H9 (cell line): ENCODE results near the gene CTAGE6. TPM values are rescaled to one million over a fixed set of nuclear protein-coding genes. Genes with fewer than 3 reads are reported as not detected.
"Not testable (repeated sequence)": the region's sequence is repeated elsewhere in the genome, so short reads cannot be mapped to it uniquely, and the experiment has no call there.

Experiments
- DNase-seq: peaks from one replicate; pipeline ENCODE4 v3.0.0-alpha.2; 2017
- H2AFZ ChIP-seq: one replicate; pipeline ENCODE4 v1.6.1; 2013; ENCODE audit warnings: mild to moderate bottlenecking, low read length, control low read depth, moderate library complexity
- H2AK5ac ChIP-seq: 2 replicates; pipeline ENCODE4 v1.6.1; 2013; ENCODE audit warnings: low read length, control low read depth, mixed read lengths; ENCODE audit not compliant: insufficient read length
- H2BK120ac ChIP-seq: one replicate; pipeline ENCODE4 v1.6.1; 2013; ENCODE audit warnings: low read depth, mild to moderate bottlenecking, low read length, control low read depth, inconsistent platforms; ENCODE audit not compliant: poor library complexity, severe bottlenecking
- H2BK12ac ChIP-seq: 2 replicates; pipeline ENCODE4 v1.6.1; 2013; ENCODE audit warnings: low read length, control low read depth, mixed read lengths, low read depth; ENCODE audit not compliant: insufficient read length
- H2BK15ac ChIP-seq: 2 replicates; pipeline ENCODE4 v1.6.1; 2013; ENCODE audit warnings: low read depth, low read length, control low read depth
- H2BK20ac ChIP-seq: one replicate; pipeline ENCODE4 v1.6.1; 2013; ENCODE audit warnings: low read depth, mild to moderate bottlenecking, low read length, control low read depth, inconsistent platforms; ENCODE audit not compliant: poor library complexity, severe bottlenecking
- H2BK5ac ChIP-seq: 2 replicates; pipeline ENCODE4 v1.6.1; 2013; ENCODE audit warnings: low read length, control low read depth, mixed read lengths; ENCODE audit not compliant: insufficient read length
- H3K14ac ChIP-seq: 2 replicates; pipeline ENCODE4 v1.6.1; 2013; ENCODE audit warnings: low read length, control low read depth; ENCODE audit not compliant: insufficient read depth
- H3K18ac ChIP-seq: 2 replicates; pipeline ENCODE4 v1.6.1; 2013; ENCODE audit warnings: low read depth, mild to moderate bottlenecking, mixed read lengths, low read length, control low read depth; ENCODE audit not compliant: insufficient read length
- H3K23ac ChIP-seq: 2 replicates; pipeline ENCODE4 v1.6.1; 2013; ENCODE audit warnings: low read length, control low read depth, mixed read lengths, low read depth; ENCODE audit not compliant: insufficient read length
- H3K23me2 ChIP-seq: 2 replicates; pipeline ENCODE4 v1.6.1; 2013; ENCODE audit warnings: low read depth, mild to moderate bottlenecking, mixed read lengths, low read length, control low read depth; ENCODE audit not compliant: insufficient read length, poor library complexity, severe bottlenecking
- H3K27ac ChIP-seq: 2 replicates; pipeline ENCODE4 v1.5.1; 2013; ENCODE audit warnings: low read length, control low read depth, mixed read lengths, low read depth; ENCODE audit not compliant: insufficient read length
- H3K27me3 ChIP-seq: 2 replicates; pipeline ENCODE4 v1.6.1; 2013; ENCODE audit warnings: low read length, control low read depth, inconsistent platforms; ENCODE audit not compliant: insufficient read depth
- H3K4ac ChIP-seq: 2 replicates; pipeline ENCODE4 v1.6.1; 2013; ENCODE audit warnings: low read depth, mild to moderate bottlenecking, control low read depth, inconsistent platforms, low read length, moderate library complexity
- H3K4me1 ChIP-seq: 2 replicates; pipeline ENCODE4 v1.6.1; 2013; ENCODE audit warnings: low read length, control low read depth, inconsistent platforms; ENCODE audit not compliant: insufficient read depth
- H3K4me2 ChIP-seq: 2 replicates; pipeline ENCODE4 v1.6.1; 2013; ENCODE audit warnings: low read length, control low read depth, mixed read lengths; ENCODE audit not compliant: insufficient read length, insufficient read depth
- H3K56ac ChIP-seq: 2 replicates; pipeline ENCODE4 v1.6.1; 2013; ENCODE audit warnings: low read depth, mild to moderate bottlenecking, mixed read lengths, low read length, control low read depth; ENCODE audit not compliant: insufficient read length
- H3K79me1 ChIP-seq: 2 replicates; pipeline ENCODE4 v1.6.1; 2013; ENCODE audit warnings: low read depth, mild to moderate bottlenecking, moderate library complexity, low read length, control low read depth, inconsistent platforms; ENCODE audit not compliant: insufficient read depth, poor library complexity, severe bottlenecking
- H3K79me2 ChIP-seq: 2 replicates; pipeline ENCODE4 v1.6.1; 2013; ENCODE audit warnings: low read length, control low read depth, inconsistent platforms; ENCODE audit not compliant: insufficient read depth
- H3K9ac ChIP-seq: 2 replicates; pipeline ENCODE4 v1.6.1; 2013; ENCODE audit warnings: low read length, control low read depth, mixed read lengths; ENCODE audit not compliant: insufficient read length; ENCODE audit errors: extremely low read depth
- H3K9me3 ChIP-seq: one replicate; pipeline ENCODE4 v1.6.1; 2013; ENCODE audit warnings: low read depth, low read length, inconsistent platforms; ENCODE audit not compliant: control insufficient read depth
- H3T11ph ChIP-seq: one replicate; pipeline ENCODE4 v1.6.1; 2013; ENCODE audit warnings: mild to moderate bottlenecking, low read length, control low read depth, inconsistent platforms
- H4K20me1 ChIP-seq: one replicate; pipeline ENCODE4 v1.6.1; 2013; ENCODE audit not compliant: control insufficient read depth, insufficient read length, insufficient read depth
- H4K5ac ChIP-seq: 2 replicates; pipeline ENCODE4 v1.6.1; 2013; ENCODE audit warnings: low read depth, mild to moderate bottlenecking, mixed read lengths, low read length, control low read depth; ENCODE audit not compliant: insufficient read length
- H4K8ac ChIP-seq: replicated peaks from 2 replicates; pipeline ENCODE4 v1.6.1; 2013; ENCODE audit warnings: low read length, control low read depth, mixed read lengths, low read depth; ENCODE audit not compliant: insufficient read length
- H4K91ac ChIP-seq: 2 replicates; pipeline ENCODE4 v1.6.1; 2013; ENCODE audit warnings: low read depth, mild to moderate bottlenecking, moderate library complexity, mixed read lengths, low read length, control low read depth; ENCODE audit not compliant: insufficient read length
- H3K27ac Mint-ChIP-seq, 3 experiments: 2 replicates in 2 of 3; 3 replicates in 1 of 3; pipeline ENCODE4 v1.8.0; 2020 to 2021; ENCODE audit warnings: mixed read lengths in 3 of 3, mild to moderate bottlenecking in 1 of 3, moderate library complexity in 1 of 3
- H3K27me3 Mint-ChIP-seq: 2 replicates; pipeline ENCODE4 v1.8.0; 2021; ENCODE audit warnings: low read depth, mild to moderate bottlenecking, moderate library complexity, mixed read lengths
- H3K36me3 Mint-ChIP-seq, 3 experiments: 2 replicates in 2 of 3; 3 replicates in 1 of 3; pipeline ENCODE4 v1.8.0; 2020 to 2021; ENCODE audit warnings: low read depth in 3 of 3, mixed read lengths in 3 of 3; ENCODE audit not compliant: insufficient read depth in 1 of 3
- H3K4me1 Mint-ChIP-seq, 2 experiments: 2 replicates each; pipeline ENCODE4 v1.8.0; 2020; ENCODE audit warnings: mixed read lengths in 2 of 2
- H3K4me3 Mint-ChIP-seq, 2 experiments: 2 replicates in 1 of 2; 3 replicates in 1 of 2; pipeline ENCODE4 v1.8.0; 2020 to 2021; ENCODE audit warnings: mild to moderate bottlenecking in 2 of 2, mixed read lengths in 2 of 2, moderate library complexity in 1 of 2
- H3K9me3 Mint-ChIP-seq, 2 experiments: 2 replicates in 1 of 2; 3 replicates in 1 of 2; pipeline ENCODE4 v1.8.0; 2020; ENCODE audit warnings: mild to moderate bottlenecking in 2 of 2, mixed read lengths in 2 of 2, moderate library complexity in 1 of 2
- WGBS: extraction: QIAGEN DNeasy Blood & Tissue Kit; methylation state at CpG from one replicate; pipeline ENCODE4 v1.1.7; 2013; ENCODE audit warnings: missing lambda C conversion rate, low lambda C conversion rate, mixed read lengths; ENCODE audit not compliant: insufficient read length; ENCODE audit errors: extremely low coverage; 5-methylcytosine and 5-hydroxymethylcytosine counted together
- total RNA-seq: library from RNA; stranded (reverse); gene quantifications from 2 replicates; pipeline ENCODE4 v1.2.1, GENCODE V29; 2021

Gene CTAGE6
- total RNA-seq, 1 experiment from 2014 or later: not detected

DNA sequence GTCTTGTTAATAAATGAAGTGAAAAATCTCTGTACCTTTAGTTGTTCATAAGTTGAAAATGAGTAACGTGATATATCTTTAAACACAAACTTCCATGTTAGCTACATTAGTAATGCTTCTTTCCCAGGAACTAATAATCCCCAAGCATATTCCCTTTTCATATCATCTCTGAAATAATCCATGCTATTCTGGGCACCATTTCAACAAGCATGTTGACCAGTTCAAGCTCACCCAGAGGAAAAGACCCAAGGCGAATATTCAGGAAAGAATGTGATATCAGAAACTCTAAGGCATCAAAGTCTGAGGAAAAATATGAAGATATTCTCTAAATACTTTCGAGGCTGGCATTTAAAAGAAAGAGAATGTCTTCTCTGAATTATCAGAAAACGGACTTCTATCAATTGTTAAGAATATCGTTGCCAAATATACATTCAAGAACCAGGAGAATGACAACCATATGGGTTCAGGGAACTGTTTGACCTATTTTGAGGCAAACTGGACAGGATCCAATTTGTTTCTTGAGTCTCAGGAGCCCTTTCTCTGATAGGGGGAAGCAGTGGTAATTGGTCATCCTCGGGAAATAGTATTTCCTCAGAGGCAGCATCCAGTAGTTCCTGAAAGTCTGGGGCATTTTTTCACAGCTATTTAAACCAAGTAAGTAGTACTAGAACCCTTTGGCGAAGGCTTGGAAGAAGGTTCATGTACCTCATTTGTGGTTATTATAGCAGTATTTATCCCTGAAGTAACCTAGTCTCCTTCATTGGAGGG, 28.1 kb upstream of the CTAGE6 start:
- H3K9me3 ChIP-seq, H3K4me2 ChIP-seq: not testable (repeated sequence)
- no CpG with 5 or more reads among the region's 7 CpGs for WGBS

DNA sequence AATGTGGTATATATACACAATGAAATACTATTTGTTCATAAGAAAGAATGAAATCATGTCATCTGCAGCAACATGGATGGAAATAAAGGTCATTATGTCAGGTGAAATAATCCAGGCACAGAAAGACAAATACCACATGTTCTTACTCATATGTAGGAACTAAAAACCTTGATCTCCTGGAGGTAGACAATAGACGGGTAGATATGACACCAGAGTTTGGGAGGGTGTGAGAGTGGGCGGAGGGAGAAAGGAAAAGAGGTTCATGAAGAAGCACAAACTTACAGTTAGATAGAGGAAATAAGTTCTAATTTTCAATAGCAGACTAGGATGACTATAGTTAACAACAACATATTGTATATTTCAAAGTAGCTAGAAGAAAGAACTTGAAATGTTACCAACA, 22.1 kb upstream of the CTAGE6 start:
- H3K27ac Mint-ChIP-seq, H3K79me2 ChIP-seq, H3T11ph ChIP-seq, H2BK12ac ChIP-seq, H3K56ac ChIP-seq, H3K9me3 ChIP-seq, H2BK15ac ChIP-seq, H2BK120ac ChIP-seq, H3K4ac ChIP-seq, H4K20me1 ChIP-seq, H2BK20ac ChIP-seq, H3K27me3 ChIP-seq, H3K4me3 Mint-ChIP-seq, H4K5ac ChIP-seq, H4K8ac ChIP-seq, H3K79me1 ChIP-seq, H3K23ac ChIP-seq, H3K14ac ChIP-seq, H3K4me1 Mint-ChIP-seq, H3K27ac ChIP-seq, H3K9me3 Mint-ChIP-seq, H3K18ac ChIP-seq, H3K4me1 ChIP-seq, H2AK5ac ChIP-seq, H3K36me3 Mint-ChIP-seq, H3K9ac ChIP-seq, H4K91ac ChIP-seq, H2AFZ ChIP-seq, H3K4me2 ChIP-seq, H3K27me3 Mint-ChIP-seq, H3K23me2 ChIP-seq, H2BK5ac ChIP-seq, DNase-seq: not testable (repeated sequence)
- no CpG with 5 or more reads among the region's 2 CpGs for WGBS

More for the DNA sequence above, 28.1 kb upstream of the CTAGE6 start:
- not testable (repeated sequence) for H3K18ac ChIP-seq, H3K4me3 Mint-ChIP-seq, H4K5ac ChIP-seq, H4K20me1 ChIP-seq, H2BK20ac ChIP-seq, H3T11ph ChIP-seq, DNase-seq, H3K36me3 Mint-ChIP-seq, H2BK12ac ChIP-seq, H3K27me3 Mint-ChIP-seq, H2BK120ac ChIP-seq, H3K79me2 ChIP-seq, H3K14ac ChIP-seq, H4K91ac ChIP-seq, H3K4me1 Mint-ChIP-seq, H3K9me3 Mint-ChIP-seq, H2AFZ ChIP-seq, H3K56ac ChIP-seq, H3K27ac ChIP-seq, H4K8ac ChIP-seq, H2AK5ac ChIP-seq, H3K79me1 ChIP-seq, H3K23me2 ChIP-seq, H3K9ac ChIP-seq, H2BK15ac ChIP-seq, H3K4me1 ChIP-seq, H3K4ac ChIP-seq, H3K23ac ChIP-seq, H2BK5ac ChIP-seq, H3K27ac Mint-ChIP-seq, H3K27me3 ChIP-seq
